Stomach (tissue), 4 donors: ENCODE data around the gene TLNRD1.

Experiments
- EP300 ChIP-seq: sonication (generic); formaldehyde crosslinking; IDR thresholded peaks from one replicate; pipeline ENCODE4 v1.6.1; 2017; ENCODE audit warnings: antibody characterized with exemption
- POLR2A ChIP-seq, 4 donors: fragments of 450-650 bp; IDR thresholded peaks; one replicate each; pipeline ENCODE4 v1.6.1; 2016; ENCODE audit warnings: antibody characterized with exemption in 4 of 4, control low read depth in 2 of 4, mild to moderate bottlenecking in 1 of 4, moderate library complexity in 1 of 4
- POLR2AphosphoS5 ChIP-seq, 3 donors: sonication (generic); formaldehyde crosslinking; IDR thresholded peaks; one replicate each; pipeline ENCODE4 v1.6.1; 2016; ENCODE audit warnings: antibody characterized with exemption in 3 of 3
- TF ChIP-seq, protein P1 (sequence below), 7 experiments: fragments of 450-650 bp in 4 of 7; fragments of 200-600 bp in 3 of 7; sonication (generic) in 3 of 7; IDR thresholded peaks; one replicate each; pipeline ENCODE4 v1.5.1; 2016 to 2019; ENCODE audit warnings: antibody characterized with exemption in 7 of 7, control low read depth in 2 of 7, mild to moderate bottlenecking in 1 of 7

DNA sequence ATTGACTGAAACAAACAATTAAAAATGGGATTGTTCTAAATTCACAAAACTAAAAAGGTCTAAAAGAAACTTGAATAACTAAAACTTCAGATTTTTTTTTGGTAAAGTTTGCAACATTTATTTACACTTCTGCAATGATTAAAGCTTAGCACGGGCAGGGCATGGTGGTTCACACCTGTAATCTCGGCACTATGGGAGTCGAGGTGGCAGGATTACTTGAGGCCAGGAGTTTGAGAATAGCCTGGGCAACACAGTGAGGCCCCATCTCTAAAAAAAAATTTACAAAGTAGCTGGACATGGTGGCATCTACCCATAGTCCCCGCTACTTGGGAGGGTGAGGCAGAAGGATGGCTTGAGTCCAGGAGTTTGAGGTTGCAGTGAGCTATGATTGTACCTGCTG, 31.6 kb downstream of the TLNRD1 start:
- TF ChIP-seq POLR2A (IDR thresholded peaks at IDR 0.05) (no peak), POLR2AphosphoS5 (IDR thresholded peaks at IDR 0.05) (no peak), EP300 (no peak)
- TF ChIP-seq, protein P1, sequence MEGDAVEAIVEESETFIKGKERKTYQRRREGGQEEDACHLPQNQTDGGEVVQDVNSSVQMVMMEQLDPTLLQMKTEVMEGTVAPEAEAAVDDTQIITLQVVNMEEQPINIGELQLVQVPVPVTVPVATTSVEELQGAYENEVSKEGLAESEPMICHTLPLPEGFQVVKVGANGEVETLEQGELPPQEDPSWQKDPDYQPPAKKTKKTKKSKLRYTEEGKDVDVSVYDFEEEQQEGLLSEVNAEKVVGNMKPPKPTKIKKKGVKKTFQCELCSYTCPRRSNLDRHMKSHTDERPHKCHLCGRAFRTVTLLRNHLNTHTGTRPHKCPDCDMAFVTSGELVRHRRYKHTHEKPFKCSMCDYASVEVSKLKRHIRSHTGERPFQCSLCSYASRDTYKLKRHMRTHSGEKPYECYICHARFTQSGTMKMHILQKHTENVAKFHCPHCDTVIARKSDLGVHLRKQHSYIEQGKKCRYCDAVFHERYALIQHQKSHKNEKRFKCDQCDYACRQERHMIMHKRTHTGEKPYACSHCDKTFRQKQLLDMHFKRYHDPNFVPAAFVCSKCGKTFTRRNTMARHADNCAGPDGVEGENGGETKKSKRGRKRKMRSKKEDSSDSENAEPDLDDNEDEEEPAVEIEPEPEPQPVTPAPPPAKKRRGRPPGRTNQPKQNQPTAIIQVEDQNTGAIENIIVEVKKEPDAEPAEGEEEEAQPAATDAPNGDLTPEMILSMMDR (IDR thresholded peaks at IDR 0.05): no peak
